ENCODE measurements around the gene PCSK6.

Gene PCSK6

DNA sequence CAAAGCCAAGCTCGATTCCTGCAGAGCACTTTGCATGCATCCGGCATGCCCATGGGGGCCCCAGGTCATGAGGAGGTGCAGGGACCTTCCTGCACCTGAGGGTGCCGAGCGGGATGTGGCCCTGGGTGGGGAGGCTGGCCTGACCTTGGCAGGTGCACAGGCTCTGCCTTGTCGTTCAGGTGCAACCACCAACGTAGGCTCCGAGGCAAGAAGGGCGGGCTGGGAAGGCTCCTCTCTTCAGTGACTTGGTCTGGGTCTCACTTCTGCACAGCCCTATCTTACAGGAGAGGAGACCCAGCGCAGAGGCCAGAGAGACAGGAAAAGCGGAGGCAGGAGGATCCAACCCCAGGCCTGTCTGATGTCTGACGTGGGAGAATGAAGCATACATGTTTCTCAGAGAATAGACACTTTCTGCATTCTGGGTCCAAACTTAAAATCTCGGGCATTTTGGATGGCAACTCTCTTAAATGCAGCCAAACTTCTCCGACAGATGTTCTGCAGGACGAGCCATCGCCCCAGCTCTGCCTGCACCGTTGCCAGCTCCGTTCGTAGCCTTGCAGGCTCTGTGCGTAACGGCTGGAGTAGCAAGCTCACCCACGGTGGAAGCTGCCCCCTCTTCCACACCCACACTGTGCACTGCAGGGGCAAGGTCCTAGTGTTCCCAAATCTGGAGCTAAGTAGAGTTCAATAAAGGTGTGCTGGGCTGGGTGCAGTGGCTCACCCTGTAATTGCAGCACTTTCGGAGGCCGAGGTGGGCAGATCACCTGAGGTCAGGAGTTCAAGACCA is 133.6 kb downstream of the PCSK6 start:
- H3K27ac ChIP-seq: no peak overlapping the region
- TF ChIP-seq, protein P1, sequence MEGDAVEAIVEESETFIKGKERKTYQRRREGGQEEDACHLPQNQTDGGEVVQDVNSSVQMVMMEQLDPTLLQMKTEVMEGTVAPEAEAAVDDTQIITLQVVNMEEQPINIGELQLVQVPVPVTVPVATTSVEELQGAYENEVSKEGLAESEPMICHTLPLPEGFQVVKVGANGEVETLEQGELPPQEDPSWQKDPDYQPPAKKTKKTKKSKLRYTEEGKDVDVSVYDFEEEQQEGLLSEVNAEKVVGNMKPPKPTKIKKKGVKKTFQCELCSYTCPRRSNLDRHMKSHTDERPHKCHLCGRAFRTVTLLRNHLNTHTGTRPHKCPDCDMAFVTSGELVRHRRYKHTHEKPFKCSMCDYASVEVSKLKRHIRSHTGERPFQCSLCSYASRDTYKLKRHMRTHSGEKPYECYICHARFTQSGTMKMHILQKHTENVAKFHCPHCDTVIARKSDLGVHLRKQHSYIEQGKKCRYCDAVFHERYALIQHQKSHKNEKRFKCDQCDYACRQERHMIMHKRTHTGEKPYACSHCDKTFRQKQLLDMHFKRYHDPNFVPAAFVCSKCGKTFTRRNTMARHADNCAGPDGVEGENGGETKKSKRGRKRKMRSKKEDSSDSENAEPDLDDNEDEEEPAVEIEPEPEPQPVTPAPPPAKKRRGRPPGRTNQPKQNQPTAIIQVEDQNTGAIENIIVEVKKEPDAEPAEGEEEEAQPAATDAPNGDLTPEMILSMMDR (IDR thresholded peaks at IDR 0.05): no peak
- DNase-seq (ENCODE audit: low spot score): no peak
- no peak overlapping the region for H3K4me3 ChIP-seq

DNA sequence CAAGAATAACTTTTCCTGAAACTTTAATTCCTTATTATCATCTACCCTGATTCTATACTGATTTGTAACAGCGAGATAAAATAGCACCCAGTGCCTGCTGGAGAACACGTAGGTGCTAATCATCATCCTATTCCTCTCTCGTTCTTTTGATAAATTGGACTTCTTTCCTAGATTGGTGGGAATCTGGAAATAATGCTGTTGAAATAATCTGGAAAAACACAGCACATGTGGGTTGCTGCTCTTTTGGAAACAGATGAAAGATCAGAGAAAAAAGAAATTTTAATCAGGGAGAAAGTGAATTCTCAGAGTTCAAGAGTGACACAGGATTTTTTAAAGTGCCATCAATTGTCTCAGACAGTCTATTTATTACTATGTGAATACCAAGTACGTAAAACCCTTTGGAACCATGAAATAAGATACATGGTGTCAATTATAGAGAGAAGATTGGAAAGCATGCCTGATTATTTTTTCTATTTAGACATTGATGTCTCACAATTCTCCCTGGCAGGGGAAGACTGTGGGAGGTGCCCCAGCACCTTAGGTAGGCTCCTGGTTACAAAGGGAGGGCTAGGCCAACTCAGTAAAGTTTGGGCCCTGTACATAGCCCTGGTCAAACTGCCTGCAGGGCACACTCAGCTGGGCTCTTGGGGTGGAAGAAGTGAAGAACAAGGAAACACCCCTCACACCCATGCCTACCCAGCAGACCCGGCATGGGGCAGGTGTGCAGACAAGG is 134.4 kb downstream of the PCSK6 start:
- TF ChIP-seq, protein P1 (IDR thresholded peaks at IDR 0.05): no peak

DNA sequence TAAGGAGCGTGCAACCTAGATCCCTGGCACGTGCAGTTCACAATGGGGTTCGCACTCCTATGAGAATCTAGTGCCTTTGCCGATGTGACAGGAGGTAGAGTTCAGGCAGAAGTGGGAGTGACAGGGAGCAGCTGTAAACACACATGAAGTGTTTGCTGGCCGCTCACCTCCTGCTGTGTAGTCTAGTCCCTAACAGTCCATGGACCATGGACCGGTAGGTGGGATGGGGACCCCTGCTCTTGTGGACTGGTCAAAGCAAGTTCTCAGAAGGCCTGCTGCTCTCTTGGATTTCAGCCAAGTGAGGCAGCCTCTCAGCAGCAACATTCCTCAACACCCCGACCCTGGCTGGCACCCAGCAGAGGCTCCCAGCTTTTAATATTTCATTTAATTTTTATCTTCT is 136.3 kb downstream of the PCSK6 start:
- Histone ChIP-seq H3K4me3 (no peak overlapping the region), H3K27ac (no peak overlapping the region)
- DNase-seq (ENCODE audit: low spot score): no peak
- TF ChIP-seq, protein P1 (IDR thresholded peaks at IDR 0.05): no peak

More for the DNA sequence above, 134.4 kb downstream of the PCSK6 start:
- no peak overlapping the region for H3K4me3 ChIP-seq
- DNase-seq (ENCODE audit: low spot score): no peak
- no peak overlapping the region for H3K27ac ChIP-seq

DNA sequence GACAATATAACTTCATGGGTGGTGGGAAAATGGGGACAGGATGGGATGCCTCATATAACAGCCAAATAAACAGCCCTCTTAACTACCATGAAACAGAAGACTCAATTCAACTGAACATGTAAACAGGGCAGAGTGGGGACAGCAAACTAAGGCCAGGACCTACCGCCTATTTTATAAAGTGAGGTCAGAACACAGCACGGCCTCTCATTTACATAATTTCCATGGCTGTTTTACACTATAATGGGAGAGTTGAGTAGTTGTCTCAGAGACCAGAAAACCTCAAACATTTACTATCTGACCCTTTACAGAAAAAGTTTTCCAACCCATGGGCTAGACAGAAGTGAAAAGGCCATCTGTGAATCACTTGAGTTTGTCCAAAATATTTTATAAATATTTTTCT is 137.8 kb downstream of the PCSK6 start:
- no peak for DNase-seq (ENCODE audit: low spot score)
- TF ChIP-seq, protein P1 (IDR thresholded peaks at IDR 0.05): no peak
- no peak overlapping the region for H3K4me3 ChIP-seq

DNA sequence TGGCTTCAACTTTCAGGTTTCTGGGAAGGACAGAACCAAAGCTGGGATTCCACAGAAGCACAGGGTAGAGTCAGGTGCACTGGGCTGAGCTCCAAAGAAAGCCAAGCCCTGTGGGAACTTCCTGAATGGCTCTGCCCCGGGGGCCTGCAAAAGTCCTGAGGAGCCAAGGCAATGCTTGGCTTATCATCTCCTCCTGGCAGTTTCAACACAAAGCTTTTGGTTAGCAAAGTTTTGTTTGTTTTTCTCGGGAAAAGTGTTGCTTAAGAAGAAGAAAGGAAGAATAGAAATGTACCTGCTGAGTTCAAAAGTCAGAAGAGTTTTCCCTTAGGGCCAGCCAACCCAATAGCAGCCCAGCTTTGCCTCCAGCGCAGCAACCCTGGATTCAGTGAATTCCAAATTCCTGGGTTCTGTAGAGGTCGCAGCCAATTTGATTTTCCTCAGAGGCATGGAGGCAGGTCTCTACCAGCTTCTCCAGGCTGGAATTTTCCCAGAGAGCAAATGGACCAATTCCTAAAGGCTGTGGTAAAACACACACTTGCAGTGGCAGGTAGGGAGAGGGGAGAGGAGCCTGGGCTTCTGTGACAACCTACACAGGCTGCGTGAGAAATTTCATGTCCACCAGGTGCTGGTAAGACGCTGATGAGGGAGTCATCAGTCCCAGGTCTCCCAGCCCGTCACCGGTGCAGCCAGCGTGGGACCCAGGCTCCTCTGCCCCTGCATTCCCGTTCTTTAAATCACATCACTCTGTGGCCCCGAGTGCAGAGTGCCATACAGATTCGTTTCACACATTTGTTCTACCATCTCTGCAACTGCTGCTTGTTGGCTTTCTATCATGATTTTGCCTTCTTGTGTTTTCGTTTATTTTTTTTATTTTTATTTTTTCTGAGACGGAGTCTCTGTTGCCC is 140.2 kb downstream of the PCSK6 start:
- Histone ChIP-seq H3K4me3 (no peak overlapping the region), H3K27ac (no peak overlapping the region)
- TF ChIP-seq, protein P1 (IDR thresholded peaks at IDR 0.05): no peak
- no peak for DNase-seq (ENCODE audit: low spot score)

More for the DNA sequence above, 137.8 kb downstream of the PCSK6 start:
- no peak overlapping the region for H3K27ac ChIP-seq

DNA sequence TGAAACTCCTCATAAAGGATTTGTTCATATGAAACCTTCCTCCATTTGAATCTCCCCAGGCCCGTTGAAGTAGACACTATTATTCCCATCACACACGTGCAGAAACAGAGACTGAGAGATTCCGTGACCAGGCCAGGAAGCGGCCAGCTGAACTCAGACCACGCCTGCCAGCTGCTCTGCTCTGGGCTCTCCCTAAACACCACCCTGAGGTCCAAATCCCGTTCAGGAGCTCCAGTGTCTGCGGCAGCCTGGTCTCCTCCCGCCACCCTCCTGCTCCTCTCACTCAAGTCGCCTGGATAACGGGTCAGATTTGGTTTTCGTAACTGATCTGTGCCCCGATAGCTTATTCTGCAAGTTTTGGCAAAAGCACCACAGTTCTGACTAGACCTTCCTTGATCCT is 140.9 kb downstream of the PCSK6 start:
- Histone ChIP-seq H3K4me3 (no peak overlapping the region), H3K27ac (no peak overlapping the region)
- no peak for DNase-seq (ENCODE audit: low spot score)
- TF ChIP-seq, protein P1 (IDR thresholded peaks at IDR 0.05): no peak

Data from coronary artery (tissue), 2 donors.